ENCODE data around the gene CHSY1.

DNA sequence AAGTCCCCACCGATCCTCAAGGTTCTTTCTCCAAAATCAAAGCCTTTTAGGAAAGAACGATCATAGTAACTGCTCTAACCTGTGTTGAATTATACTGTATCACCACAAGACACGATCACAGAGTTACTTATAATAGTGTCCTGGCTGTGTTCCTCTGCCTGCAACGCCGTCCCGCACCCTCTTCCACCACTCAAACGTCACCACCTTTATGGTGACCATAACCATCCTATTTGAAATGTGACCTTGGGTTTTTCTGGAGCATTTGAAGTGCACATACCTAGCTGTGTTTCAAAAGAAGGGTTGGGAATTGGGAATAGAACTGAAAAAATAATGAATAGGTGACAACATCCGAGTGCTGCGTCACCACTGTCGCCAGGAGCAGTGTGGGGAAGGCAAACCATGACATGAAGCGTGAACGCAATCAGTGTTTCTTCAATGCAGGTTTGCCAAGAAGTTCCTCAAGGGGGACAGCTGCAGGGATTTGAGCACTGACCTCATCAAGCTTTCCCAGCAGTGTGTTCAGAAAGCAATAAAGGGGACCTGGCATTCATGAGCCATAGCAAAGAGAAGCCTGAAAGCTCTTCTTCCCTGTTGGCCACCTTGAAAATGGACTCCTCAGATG is 26.2 kb upstream of the CHSY1 start:
- TF ChIP-seq POLR2A (IDR thresholded peaks at IDR 0.05) (no peak), EP300 (IDR thresholded peaks at IDR 0.05) (no peak)
- TF ChIP-seq, protein P1, sequence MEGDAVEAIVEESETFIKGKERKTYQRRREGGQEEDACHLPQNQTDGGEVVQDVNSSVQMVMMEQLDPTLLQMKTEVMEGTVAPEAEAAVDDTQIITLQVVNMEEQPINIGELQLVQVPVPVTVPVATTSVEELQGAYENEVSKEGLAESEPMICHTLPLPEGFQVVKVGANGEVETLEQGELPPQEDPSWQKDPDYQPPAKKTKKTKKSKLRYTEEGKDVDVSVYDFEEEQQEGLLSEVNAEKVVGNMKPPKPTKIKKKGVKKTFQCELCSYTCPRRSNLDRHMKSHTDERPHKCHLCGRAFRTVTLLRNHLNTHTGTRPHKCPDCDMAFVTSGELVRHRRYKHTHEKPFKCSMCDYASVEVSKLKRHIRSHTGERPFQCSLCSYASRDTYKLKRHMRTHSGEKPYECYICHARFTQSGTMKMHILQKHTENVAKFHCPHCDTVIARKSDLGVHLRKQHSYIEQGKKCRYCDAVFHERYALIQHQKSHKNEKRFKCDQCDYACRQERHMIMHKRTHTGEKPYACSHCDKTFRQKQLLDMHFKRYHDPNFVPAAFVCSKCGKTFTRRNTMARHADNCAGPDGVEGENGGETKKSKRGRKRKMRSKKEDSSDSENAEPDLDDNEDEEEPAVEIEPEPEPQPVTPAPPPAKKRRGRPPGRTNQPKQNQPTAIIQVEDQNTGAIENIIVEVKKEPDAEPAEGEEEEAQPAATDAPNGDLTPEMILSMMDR (IDR thresholded peaks at IDR 0.05) = no peak
